Superior temporal gyrus (tissue), 1 donor: ENCODE measurements around the gene XPO5.
A peak's percentile ranks its signal among the peaks of the same experiment; 100 is the strongest.
"Not testable (repeated sequence)": the region's sequence is repeated elsewhere in the genome, so short reads cannot be mapped to it uniquely, and the experiment has no call there.

Experiments used
- DNase-seq: peaks from one replicate; pipeline ENCODE4 v3.0.0-alpha.2; 2016; ENCODE audit errors: extremely low spot score

XPO5 gene

DNA sequence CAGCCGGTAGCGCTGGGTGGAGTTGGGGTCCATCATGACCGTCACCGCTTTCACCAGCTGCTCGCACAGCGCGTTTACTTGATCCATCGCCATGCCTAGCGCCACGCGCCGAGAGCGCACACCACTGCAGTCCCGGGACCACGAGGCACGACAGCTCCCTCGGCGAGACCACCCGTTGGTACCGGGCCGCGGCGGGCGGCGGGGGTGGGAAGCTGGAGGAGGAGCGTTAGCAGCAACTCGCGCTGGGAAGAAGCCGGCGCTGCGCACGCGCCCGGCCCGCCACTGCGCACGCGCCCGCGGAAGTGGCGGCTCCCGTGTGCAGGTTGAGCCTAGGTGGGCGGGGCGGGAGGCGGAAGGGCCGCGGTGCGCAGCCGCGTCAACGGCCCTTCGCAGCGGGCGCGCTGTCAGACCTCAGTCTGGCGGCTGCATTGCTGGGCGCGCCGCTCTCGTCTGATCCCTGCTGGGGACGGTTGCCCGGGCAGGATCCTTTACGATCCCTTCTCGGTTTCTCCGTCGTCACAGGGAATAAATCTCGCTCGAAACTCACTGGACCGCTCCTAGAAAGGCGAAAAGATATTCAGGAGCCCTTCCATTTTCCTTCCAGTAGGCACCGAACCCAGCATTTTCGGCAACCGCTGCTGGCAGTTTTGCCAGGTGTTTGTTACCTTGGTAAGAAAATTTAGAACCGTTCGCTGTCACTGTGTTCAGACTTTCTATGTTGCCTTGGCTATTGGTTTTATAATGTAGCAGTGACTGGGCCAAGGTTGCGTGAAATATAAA is at the start of gene XPO5, which contains the start of gene POLH:
XPO5 (minus strand) TSS at position 267 of the 780 bp plus-strand sequence; CDS start at position 93, 174 bp downstream.
POLH (plus strand) TSS at position 414 of the 780 bp plus-strand sequence. CDS start 6,135 bp downstream, outside the sequence.
- DNase-seq: peak; percentile 87

DNA sequence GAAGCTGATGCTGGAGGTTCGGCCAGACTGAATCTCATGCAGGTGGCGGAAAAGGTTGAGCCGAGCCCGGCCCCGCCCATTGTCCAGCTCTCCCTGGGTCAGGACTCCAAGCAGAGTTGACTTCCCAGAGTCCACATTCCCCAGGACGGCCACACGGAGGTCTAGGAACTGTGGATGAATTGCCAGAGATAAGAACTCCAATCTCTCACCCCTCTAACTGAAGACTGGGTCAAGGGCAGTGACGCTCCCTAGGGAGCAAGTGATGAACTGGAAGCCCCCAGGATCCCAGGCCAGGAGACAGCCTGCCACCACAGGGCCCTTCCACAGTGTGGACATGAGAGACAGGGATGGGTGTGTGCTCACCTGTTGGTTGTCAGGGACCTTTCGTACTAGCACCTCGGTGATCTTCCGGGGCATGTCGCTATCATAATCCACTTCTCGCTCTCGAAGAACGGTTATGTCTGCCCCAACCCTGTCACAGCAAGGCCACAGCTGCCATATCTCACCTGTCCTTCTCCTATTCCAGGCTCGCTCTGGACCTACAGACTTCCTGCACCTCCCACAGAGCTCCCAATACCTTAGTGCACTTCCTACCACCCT is 49.7 kb upstream of the XPO5 start:
- no peak for DNase-seq

DNA sequence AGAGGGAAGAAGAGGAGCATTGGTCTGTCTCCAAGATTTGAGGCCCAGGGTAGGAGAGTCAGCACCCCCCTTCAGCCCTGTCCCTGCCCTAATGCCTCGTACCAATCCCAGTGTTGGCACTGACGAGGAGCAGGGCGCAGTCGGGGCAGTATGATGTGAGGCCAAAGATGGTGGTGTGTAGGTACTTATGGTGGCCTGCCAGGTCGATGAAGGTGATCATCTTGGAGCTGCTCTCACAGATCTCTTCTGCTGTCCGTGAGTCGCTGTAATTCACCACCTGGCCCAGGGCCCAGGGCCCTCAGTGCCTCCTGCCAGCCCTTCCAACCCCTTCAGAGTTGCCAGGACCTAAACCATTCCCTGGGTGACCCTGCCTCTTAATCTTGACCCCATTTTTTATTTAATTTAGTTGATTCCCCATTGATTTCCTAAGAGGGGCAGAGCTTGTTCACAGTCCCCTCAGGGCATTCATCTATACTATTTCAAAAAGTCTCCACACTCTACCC is 49.0 kb upstream of the XPO5 start:
- DNase-seq: no peak

DNA sequence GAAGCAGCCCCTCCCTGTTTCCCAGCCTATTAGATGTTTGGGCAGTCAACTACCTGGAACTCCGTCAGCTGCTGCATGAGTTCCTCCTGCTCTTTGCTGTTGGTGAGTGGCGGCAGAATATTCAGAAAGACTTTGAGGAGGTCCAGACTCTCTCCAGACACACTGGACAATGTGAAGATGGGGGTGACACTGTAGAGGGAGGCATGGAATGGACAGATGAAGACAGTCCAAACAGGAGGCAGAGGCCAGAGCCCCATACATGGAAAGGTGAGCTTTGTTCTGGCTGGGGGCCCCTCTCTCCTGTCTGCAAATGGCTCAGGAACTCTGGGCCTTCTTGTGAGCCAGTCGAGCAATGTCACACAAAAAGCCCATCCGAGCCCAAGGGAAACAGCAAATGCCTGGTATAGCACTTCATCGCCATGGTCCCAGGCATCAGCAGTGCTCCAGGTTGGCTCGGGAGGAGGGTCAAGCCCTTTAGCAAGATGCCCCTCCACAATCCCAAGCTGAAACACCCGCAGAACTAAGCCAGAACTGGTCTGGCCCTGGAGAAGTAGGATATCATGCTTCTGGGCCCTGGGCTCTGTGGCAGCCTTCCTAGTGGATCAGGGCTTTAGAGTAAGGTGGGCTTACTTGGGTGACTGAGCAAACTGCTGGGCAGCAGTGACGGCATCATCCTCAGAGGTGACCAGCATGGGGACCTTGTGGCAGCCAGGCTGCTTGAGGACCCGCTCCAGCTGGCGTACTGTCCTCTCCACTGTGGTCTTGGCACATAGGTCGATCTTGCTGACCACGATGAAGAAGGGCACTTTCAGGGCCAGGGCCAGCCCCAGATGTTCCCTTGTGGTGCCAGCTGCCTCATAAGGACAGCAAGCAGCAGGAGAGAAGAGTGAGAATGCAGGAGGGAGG is 48.3 kb upstream of the XPO5 start:
- no peak for DNase-seq

DNA sequence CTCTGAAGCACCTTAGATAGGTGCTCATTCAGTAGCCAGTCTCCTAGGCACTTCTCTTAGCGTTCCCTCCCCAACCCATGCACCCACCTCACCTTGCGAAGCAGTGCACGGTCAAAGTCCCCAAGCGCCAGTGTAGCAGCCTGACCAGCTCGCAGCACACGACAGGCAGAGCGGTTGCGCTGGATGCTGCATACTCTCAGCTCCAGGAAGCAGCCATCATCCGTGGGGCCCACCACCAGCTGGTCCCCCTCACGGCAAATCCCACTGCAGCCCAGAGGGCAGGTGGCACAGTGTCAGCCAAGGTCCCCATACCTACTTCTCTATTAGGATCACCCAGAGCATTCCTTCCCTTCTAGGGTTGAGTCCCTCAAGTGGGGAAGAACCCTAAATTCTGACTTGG is 46.7 kb upstream of the XPO5 start:
- DNase-seq: no peak

DNA sequence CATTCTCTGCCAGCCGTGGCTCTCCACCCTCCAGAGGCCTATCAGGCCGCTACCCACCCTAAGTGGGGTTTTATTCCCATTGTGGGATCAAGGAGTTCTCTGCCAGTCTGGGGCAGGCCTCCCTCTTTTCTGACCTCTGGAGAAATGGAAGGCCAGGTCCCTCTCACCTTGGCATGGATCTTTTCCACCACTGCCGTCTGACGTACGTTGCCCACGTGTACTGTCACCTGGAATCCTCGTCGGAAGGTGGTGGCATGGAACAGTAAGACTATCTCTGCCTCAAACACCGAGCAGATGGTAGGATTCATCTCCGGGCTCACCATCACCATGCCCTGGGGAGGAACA is 46.0 kb upstream of the XPO5 start:
- DNase-seq: no peak

DNA sequence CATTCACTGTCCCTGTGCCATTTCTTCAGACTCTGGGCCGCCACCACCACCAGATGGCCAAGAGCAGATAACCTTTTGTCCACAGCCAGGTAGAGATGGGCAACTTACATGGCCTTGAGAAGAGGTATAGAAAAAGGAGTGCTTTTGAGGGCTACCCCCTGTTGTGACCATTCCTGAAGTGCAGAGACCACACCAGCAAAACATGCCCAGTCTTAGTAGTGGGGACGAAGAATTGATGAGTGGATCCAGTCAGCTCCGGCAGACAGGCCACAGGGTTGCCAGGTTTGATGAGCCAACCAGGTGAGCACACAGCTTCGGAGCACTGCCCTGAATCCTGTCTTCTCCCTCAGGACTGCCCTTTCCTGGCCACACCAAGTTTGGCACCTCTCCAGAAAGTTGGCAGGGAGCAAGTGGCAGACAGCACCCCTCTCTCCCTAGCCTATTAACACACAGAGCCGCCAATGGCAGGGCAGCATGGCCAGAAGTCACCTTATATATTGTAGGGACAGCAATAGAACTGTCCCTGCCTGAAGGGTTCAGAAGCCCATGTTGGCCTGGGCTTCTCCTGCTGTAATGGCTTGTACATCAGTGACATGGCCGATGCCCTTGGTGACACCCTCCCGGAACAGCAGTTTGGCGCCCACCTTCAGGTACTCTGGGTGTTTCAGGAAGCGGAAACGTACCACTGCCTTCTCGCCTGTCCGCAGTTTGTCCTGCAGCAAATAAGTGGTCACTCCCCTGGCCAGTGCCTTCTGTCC is 45.4 kb upstream of the XPO5 start:
- DNase-seq: no peak

DNA sequence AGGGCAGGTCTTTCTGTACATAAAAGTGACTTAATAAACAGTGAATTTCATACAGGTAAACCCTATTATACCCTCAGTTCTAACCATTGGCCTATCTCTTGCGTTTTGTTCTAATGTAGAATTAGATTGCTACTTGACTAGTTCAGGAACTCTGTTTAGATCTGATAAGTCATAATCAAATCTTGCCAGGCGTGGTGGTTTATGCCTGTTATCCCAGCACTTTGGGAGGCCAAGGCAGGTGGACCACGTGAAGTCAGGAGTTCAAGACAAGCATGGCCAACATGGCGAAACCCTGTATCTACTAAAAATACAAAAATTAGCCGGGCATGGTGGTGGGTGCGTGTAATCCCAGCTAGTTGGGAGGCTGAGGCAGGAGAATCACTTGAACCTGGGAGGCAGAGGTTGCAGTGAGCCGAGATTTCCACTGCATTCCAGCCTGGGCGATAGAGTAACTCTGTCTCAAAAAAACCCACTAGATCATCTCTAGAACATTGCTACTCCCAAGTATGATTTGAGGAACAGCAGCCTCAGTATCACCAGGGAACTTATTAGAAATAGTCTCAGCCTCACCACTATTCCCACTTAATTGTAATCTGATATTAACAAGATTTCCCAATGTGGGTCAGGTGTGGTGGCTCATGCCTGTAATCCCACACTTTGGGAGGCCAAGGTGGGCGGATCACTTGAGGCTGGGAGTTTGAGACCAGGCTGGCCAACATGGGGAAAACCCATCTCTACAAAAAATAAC is 41.1 kb upstream of the XPO5 start:
- DNase-seq: no peak

DNA sequence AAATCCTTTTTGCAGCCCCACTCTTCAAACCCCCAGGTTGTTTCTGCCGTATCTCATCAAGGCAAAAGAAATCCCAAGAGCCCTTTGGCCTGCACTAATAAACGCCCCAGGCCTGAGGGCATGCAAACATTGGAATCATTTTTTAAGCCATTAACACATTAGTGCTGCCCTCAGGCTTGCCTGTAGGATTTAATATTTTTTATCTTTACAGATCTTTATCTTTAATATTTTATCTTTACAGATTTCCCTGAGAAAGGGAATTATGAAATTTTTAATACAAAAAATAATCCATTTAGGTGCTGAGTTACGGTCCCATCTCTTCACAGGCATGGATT is 38.5 kb upstream of the XPO5 start:
- DNase-seq: no peak

DNA sequence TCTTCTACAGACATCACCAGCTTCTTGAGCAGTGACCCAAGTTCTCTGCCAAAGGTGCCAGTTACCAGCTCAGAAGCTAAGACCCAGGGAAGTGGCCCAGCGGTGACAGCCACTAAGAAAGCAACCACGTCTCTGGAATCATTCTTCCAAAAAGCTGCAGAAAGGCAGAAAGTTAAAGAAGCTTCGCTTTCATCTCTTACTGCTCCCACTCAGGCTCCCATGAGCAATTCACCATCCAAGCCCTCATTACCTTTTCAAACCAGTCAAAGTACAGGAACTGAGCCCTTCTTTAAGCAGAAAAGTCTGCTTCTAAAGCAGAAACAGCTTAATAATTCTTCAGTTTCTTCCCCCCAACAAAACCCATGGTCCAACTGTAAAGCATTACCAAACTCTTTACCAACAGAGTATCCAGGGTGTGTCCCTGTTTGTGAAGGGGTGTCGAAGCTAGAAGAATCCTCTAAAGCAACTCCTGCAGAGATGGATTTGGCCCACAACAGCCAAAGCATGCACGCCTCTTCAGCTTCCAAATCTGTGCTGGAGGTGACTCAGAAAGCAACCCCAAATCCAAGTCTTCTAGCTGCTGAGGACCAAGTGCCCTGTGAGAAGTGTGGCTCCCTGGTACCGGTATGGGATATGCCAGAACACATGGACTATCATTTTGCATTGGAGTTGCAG is 38.0 kb upstream of the XPO5 start:
- no peak for DNase-seq

DNA sequence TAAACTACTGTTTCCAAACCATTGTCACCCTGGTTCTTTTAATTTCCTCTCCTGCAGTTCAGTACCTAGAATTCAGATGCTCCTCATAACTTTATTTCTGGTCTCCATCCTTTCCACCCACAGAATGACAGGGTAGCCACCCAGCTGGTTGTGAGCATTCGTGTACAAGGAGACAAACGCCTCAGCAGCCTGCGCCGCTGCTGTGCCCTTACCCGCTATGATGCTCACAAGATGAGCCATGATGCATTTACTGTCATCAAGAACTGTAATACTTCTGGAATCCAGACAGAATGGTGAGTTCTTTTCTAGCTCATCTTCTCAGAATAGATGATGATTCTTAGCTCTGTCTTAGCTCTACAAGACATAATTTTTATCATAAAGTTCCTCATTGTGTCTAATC is 34.6 kb upstream of the XPO5 start:
- DNase-seq: no peak

DNA sequence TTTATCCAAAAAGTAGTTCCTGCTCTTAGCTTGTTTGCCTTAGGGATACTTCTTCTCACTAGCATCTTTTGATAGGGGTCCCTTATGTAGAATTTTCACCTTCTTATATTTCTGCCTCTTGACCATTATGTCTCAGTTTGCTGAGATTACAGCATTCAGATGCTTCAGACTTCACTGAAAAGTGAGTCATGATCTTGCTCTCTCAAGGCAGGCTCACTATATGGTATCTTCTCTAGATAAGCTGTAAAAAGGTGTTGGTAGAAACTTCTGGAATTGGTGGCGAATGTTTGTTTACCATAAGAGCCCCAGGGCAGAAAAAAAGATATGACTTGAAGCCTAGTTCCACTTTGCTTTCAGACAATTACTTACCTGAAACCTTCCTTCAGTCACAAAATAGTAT is 33.6 kb upstream of the XPO5 start:
- DNase-seq: no peak

DNA sequence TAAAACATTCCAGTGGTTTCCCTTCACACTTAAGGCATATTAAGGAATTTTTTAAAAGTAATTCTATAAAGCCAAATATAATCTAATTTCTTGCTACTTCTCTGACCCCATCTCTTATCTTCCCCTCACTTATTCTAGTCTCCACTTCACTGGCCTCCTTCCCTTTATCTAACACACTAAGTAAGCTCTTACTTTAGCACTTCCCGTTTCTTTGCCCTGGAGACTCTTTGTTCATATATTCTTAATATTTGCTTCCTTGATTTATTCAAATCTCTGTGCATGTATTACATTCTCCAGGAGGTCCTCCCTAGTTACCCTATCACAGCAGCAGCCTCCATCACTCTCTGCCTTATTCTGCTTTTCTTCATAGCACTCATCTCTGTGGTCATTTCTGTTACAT is 33.0 kb upstream of the XPO5 start:
- DNase-seq: no peak

DNA sequence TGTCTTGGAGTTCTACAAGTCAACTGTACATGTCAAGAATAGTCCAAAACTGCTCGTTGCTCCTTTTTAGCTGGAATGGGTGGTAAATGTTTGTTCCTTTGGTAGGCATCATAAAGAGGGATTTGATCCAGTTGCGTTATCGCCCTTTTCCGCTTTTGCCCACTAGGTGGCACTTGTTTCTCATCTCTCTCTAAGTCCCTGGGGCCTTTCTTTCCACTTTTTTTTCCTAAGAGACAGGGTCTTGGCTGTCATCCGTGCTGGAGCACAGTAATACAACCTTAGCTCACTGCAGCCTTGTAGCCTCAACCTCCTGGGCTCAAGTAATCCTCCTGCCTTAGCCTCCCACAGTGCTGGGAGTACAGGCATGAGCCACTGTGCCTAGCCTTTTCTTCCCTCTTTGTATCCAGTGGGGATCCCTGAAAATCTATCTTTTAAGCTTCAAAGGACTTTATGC is 32.5 kb upstream of the XPO5 start:
- DNase-seq: peak; percentile 92

DNA sequence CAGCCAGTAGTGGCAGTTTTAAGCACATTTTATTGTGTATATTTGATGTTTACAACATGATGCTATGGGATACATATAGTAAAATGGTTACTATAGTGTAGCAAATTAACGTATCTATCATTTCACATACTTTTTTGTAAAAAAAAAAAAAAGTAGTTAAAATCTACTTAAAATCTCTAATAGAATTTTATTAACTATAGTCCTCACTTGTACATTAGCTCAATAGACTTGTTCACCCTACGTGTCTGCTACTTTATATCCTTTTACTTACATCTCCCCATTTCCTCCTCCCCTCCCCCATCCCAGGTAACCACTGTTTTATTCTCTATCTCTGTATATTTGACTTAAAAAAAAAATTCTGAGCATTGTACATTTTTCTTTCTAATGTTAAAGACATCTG is 30.2 kb upstream of the XPO5 start:
- DNase-seq: no peak

DNA sequence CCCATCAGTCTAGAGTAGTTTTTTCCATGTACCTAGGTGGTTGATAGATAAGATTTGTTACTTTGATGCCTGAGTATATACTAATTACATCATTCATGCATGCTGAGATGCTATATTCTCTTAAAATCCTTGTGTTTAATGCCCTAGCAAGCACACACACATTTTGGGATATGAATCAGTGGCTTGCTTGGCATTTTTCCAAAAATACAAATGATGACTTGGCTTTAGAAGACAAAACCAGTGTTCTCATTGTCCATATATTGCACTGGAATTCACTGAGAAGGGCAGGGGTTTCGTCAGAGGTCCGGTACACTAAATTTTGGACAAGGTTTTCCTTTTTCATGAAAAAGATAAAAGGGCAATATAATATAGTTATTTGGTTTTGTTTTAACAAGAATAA is 28.3 kb upstream of the XPO5 start:
- no peak for DNase-seq

DNA sequence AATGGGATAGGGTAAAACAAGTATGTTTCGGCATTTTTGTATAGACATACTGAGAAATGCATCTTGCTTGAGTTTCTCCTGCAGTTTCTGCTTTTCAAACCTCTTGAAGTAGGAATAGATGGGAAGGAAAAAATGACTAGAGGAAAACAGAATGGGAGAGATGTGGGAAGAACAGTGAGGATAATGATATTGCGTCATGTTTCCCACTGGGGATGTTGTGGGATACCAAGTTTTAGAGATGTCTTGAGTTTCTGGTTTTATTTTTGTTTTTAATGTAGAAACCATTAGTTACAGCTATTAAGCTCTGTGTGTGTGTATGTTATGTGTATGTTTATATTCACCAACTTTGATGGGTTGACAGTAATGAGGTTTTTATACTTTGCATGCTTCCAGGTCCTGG is 24.8 kb upstream of the XPO5 start:
- DNase-seq: no peak

DNA sequence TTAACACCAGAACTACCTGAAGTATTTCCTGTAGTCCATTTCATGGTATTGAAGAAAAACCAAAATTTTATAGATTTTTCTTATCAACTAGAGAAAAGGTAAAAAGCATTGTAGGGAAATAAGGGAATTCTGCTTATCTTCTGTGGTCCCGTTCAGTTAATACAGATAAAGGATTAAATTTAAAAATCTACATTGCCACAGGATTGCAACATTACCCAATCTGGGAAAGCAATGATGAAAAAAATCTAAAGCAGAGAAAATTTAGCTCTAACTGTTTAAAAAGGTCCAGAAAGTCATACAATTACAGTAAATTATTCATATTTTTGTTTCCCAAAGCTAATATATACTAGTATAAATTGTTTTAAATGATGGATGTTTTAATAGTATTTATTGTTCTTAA is 18.1 kb upstream of the XPO5 start:
- no peak for DNase-seq

DNA sequence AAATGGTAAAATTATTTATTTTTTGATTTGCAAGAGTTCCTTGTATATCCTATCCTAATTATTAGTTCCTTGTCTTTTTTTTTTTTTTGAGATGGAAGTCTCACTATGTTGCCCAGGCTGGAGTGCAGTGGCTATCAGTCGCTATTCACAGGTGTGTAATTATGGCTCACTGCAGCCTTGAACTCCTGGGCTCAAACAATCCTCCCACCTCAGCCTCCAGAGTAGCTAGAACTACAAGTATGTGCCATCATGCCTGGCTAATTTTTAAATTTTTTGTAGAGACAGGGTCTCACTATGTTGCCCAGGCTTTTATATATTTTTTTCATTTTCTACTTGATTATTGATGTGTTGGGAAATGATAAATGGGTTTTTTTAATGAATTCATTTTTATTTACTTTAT is 13.7 kb upstream of the XPO5 start:
- not testable (repeated sequence) for DNase-seq

DNA sequence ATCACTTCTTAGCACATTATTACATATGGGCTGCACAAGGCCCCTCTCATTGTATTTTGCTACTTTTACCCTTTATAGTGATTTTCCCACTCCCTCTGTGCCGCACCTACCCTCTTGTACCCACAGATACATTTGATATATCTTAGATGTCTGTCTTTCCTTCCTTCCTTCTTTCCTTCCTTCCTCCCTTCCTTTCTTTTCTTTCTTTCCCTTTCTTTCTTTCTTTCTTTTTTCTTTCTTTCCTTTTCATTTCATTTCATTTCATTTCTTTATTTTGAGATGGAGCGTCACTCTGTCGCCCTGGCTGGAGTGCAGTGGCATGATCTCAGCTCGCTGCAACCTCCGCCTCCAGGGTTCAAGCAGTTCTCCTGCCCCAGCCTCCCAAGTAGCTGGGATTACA is 12.4 kb upstream of the XPO5 start:
- no peak for DNase-seq
